H9 (cell line): ENCODE results near the gene DMKN. TPM values are rescaled to one million over a fixed set of nuclear protein-coding genes. Genes with fewer than 3 reads are reported as not detected.

ENCODE experiments used
- DNase-seq: peaks from one replicate; pipeline ENCODE4 v3.0.0-alpha.2; 2017
- H2AFZ ChIP-seq: one replicate; pipeline ENCODE4 v1.6.1; 2013; ENCODE audit warnings: mild to moderate bottlenecking, low read length, control low read depth, moderate library complexity
- H2AK5ac ChIP-seq: 2 replicates; pipeline ENCODE4 v1.6.1; 2013; ENCODE audit warnings: low read length, control low read depth, mixed read lengths; ENCODE audit not compliant: insufficient read length
- H2BK120ac ChIP-seq: one replicate; pipeline ENCODE4 v1.6.1; 2013; ENCODE audit warnings: low read depth, mild to moderate bottlenecking, low read length, control low read depth, inconsistent platforms; ENCODE audit not compliant: poor library complexity, severe bottlenecking
- H2BK12ac ChIP-seq: 2 replicates; pipeline ENCODE4 v1.6.1; 2013; ENCODE audit warnings: low read length, control low read depth, mixed read lengths, low read depth; ENCODE audit not compliant: insufficient read length
- H2BK15ac ChIP-seq: 2 replicates; pipeline ENCODE4 v1.6.1; 2013; ENCODE audit warnings: low read depth, low read length, control low read depth
- H2BK20ac ChIP-seq: one replicate; pipeline ENCODE4 v1.6.1; 2013; ENCODE audit warnings: low read depth, mild to moderate bottlenecking, low read length, control low read depth, inconsistent platforms; ENCODE audit not compliant: poor library complexity, severe bottlenecking
- H2BK5ac ChIP-seq: 2 replicates; pipeline ENCODE4 v1.6.1; 2013; ENCODE audit warnings: low read length, control low read depth, mixed read lengths; ENCODE audit not compliant: insufficient read length
- H3K14ac ChIP-seq: 2 replicates; pipeline ENCODE4 v1.6.1; 2013; ENCODE audit warnings: low read length, control low read depth; ENCODE audit not compliant: insufficient read depth
- H3K18ac ChIP-seq: 2 replicates; pipeline ENCODE4 v1.6.1; 2013; ENCODE audit warnings: low read depth, mild to moderate bottlenecking, mixed read lengths, low read length, control low read depth; ENCODE audit not compliant: insufficient read length
- H3K23ac ChIP-seq: 2 replicates; pipeline ENCODE4 v1.6.1; 2013; ENCODE audit warnings: low read length, control low read depth, mixed read lengths, low read depth; ENCODE audit not compliant: insufficient read length
- H3K23me2 ChIP-seq: 2 replicates; pipeline ENCODE4 v1.6.1; 2013; ENCODE audit warnings: low read depth, mild to moderate bottlenecking, mixed read lengths, low read length, control low read depth; ENCODE audit not compliant: insufficient read length, poor library complexity, severe bottlenecking
- H3K27ac ChIP-seq: 2 replicates; pipeline ENCODE4 v1.5.1; 2013; ENCODE audit warnings: low read length, control low read depth, mixed read lengths, low read depth; ENCODE audit not compliant: insufficient read length
- H3K27me3 ChIP-seq: 2 replicates; pipeline ENCODE4 v1.6.1; 2013; ENCODE audit warnings: low read length, control low read depth, inconsistent platforms; ENCODE audit not compliant: insufficient read depth
- H3K4ac ChIP-seq: 2 replicates; pipeline ENCODE4 v1.6.1; 2013; ENCODE audit warnings: low read depth, mild to moderate bottlenecking, control low read depth, inconsistent platforms, low read length, moderate library complexity
- H3K4me1 ChIP-seq: 2 replicates; pipeline ENCODE4 v1.6.1; 2013; ENCODE audit warnings: low read length, control low read depth, inconsistent platforms; ENCODE audit not compliant: insufficient read depth
- H3K4me2 ChIP-seq: 2 replicates; pipeline ENCODE4 v1.6.1; 2013; ENCODE audit warnings: low read length, control low read depth, mixed read lengths; ENCODE audit not compliant: insufficient read length, insufficient read depth
- H3K56ac ChIP-seq: 2 replicates; pipeline ENCODE4 v1.6.1; 2013; ENCODE audit warnings: low read depth, mild to moderate bottlenecking, mixed read lengths, low read length, control low read depth; ENCODE audit not compliant: insufficient read length
- H3K79me1 ChIP-seq: 2 replicates; pipeline ENCODE4 v1.6.1; 2013; ENCODE audit warnings: low read depth, mild to moderate bottlenecking, moderate library complexity, low read length, control low read depth, inconsistent platforms; ENCODE audit not compliant: insufficient read depth, poor library complexity, severe bottlenecking
- H3K79me2 ChIP-seq: 2 replicates; pipeline ENCODE4 v1.6.1; 2013; ENCODE audit warnings: low read length, control low read depth, inconsistent platforms; ENCODE audit not compliant: insufficient read depth
- H3K9ac ChIP-seq: 2 replicates; pipeline ENCODE4 v1.6.1; 2013; ENCODE audit warnings: low read length, control low read depth, mixed read lengths; ENCODE audit not compliant: insufficient read length; ENCODE audit errors: extremely low read depth
- H3K9me3 ChIP-seq: one replicate; pipeline ENCODE4 v1.6.1; 2013; ENCODE audit warnings: low read depth, low read length, inconsistent platforms; ENCODE audit not compliant: control insufficient read depth
- H3T11ph ChIP-seq: one replicate; pipeline ENCODE4 v1.6.1; 2013; ENCODE audit warnings: mild to moderate bottlenecking, low read length, control low read depth, inconsistent platforms
- H4K20me1 ChIP-seq: one replicate; pipeline ENCODE4 v1.6.1; 2013; ENCODE audit not compliant: control insufficient read depth, insufficient read length, insufficient read depth
- H4K5ac ChIP-seq: 2 replicates; pipeline ENCODE4 v1.6.1; 2013; ENCODE audit warnings: low read depth, mild to moderate bottlenecking, mixed read lengths, low read length, control low read depth; ENCODE audit not compliant: insufficient read length
- H4K8ac ChIP-seq: replicated peaks from 2 replicates; pipeline ENCODE4 v1.6.1; 2013; ENCODE audit warnings: low read length, control low read depth, mixed read lengths, low read depth; ENCODE audit not compliant: insufficient read length
- H4K91ac ChIP-seq: 2 replicates; pipeline ENCODE4 v1.6.1; 2013; ENCODE audit warnings: low read depth, mild to moderate bottlenecking, moderate library complexity, mixed read lengths, low read length, control low read depth; ENCODE audit not compliant: insufficient read length
- H3K27ac Mint-ChIP-seq, 3 experiments: 2 replicates in 2 of 3; 3 replicates in 1 of 3; pipeline ENCODE4 v1.8.0; 2020 to 2021; ENCODE audit warnings: mixed read lengths in 3 of 3, mild to moderate bottlenecking in 1 of 3, moderate library complexity in 1 of 3
- H3K27me3 Mint-ChIP-seq: 2 replicates; pipeline ENCODE4 v1.8.0; 2021; ENCODE audit warnings: low read depth, mild to moderate bottlenecking, moderate library complexity, mixed read lengths
- H3K36me3 Mint-ChIP-seq, 3 experiments: 2 replicates in 2 of 3; 3 replicates in 1 of 3; pipeline ENCODE4 v1.8.0; 2020 to 2021; ENCODE audit warnings: low read depth in 3 of 3, mixed read lengths in 3 of 3; ENCODE audit not compliant: insufficient read depth in 1 of 3
- H3K4me1 Mint-ChIP-seq, 2 experiments: 2 replicates each; pipeline ENCODE4 v1.8.0; 2020; ENCODE audit warnings: mixed read lengths in 2 of 2
- H3K4me3 Mint-ChIP-seq, 2 experiments: 2 replicates in 1 of 2; 3 replicates in 1 of 2; pipeline ENCODE4 v1.8.0; 2020 to 2021; ENCODE audit warnings: mild to moderate bottlenecking in 2 of 2, mixed read lengths in 2 of 2, moderate library complexity in 1 of 2
- H3K9me3 Mint-ChIP-seq, 2 experiments: 2 replicates in 1 of 2; 3 replicates in 1 of 2; pipeline ENCODE4 v1.8.0; 2020; ENCODE audit warnings: mild to moderate bottlenecking in 2 of 2, mixed read lengths in 2 of 2, moderate library complexity in 1 of 2
- CTCF ChIP-seq: fragments of 200-600 bp; sonication (generic); conservative IDR thresholded peaks from 3 replicates; pipeline ENCODE4 v1.8.0; 2021; ENCODE audit warnings: antibody characterized with exemption, mild to moderate bottlenecking
- WGBS: extraction: QIAGEN DNeasy Blood & Tissue Kit; methylation state at CpG from one replicate; pipeline ENCODE4 v1.1.7; 2013; ENCODE audit warnings: missing lambda C conversion rate, low lambda C conversion rate, mixed read lengths; ENCODE audit not compliant: insufficient read length; ENCODE audit errors: extremely low coverage; 5-methylcytosine and 5-hydroxymethylcytosine counted together
- total RNA-seq: library from RNA; stranded (reverse); gene quantifications from 2 replicates; pipeline ENCODE4 v1.2.1, GENCODE V29; 2021

Gene DMKN
- total RNA-seq, 1 experiment from 2014 or later = 278 TPM

GRCh38 chr19:35543280-35544109, 30.0 kb upstream of the DMKN start:
- H3K79me2 ChIP-seq = peaks cover 5% of the 10 kb centered on the region; the same call in 1 of the 2 replicates

More at GRCh38 chr19:35543280-35544109, 30.0 kb upstream of the DMKN start:
- H4K8ac ChIP-seq = no peak overlapping the region
- Mint-ChIP-seq H3K4me1 (peaks cover 29 to 33% of the 10 kb centered on the region in 2 experiments), H3K9me3 (no peaks in the 10 kb centered on the region), H3K36me3 (peaks cover 23 to 60% (median 45%) of the 10 kb centered on the region in 3 experiments; a peak in 6 of 7 replicates), H3K27ac (no peak overlapping the region), H3K27me3 (no peaks in the 10 kb centered on the region), H3K4me3 (peak overlapping the region; percentile 95 to 97)
- H3K4ac ChIP-seq = no peak overlapping the region
- H4K91ac ChIP-seq = no peak overlapping the region
- TF ChIP-seq CTCF = no peak
- no peak overlapping the region for H2BK20ac ChIP-seq
- no peak overlapping the region for H3K14ac ChIP-seq
- H3T11ph ChIP-seq = no peak overlapping the region
- H2BK15ac ChIP-seq = no peak overlapping the region
- no peaks in the 10 kb centered on the region for H3K79me1 ChIP-seq
- H3K27me3 ChIP-seq = no peaks in the 10 kb centered on the region
- no peak overlapping the region for H3K56ac ChIP-seq
- no peak overlapping the region for H2AK5ac ChIP-seq
- no peak overlapping the region for H3K18ac ChIP-seq
- no CpG with 5 or more reads among the region's 15 CpGs for WGBS
- no peak overlapping the region for H2BK12ac ChIP-seq
- no peak overlapping the region for H2BK5ac ChIP-seq
- H3K9ac ChIP-seq = no peak overlapping the region
- H4K20me1 ChIP-seq = no peaks in the 10 kb centered on the region
- H4K5ac ChIP-seq = no peak overlapping the region
- no peak overlapping the region for H3K23ac ChIP-seq
- H3K4me1 ChIP-seq = peaks cover 6% of the 10 kb centered on the region; the same call in 1 of the 2 replicates
- no peak for DNase-seq
- H3K9me3 ChIP-seq = no peaks in the 10 kb centered on the region
- no peak overlapping the region for H2BK120ac ChIP-seq
- no peak overlapping the region for H3K4me2 ChIP-seq
- peaks cover 13% of the 10 kb centered on the region for H3K23me2 ChIP-seq
- H2AFZ ChIP-seq = no peak overlapping the region
- H3K27ac ChIP-seq = no peak overlapping the region
